DOHH2 (cell line): ENCODE results near the gene SEMA3D.

ENCODE experiments used
- EZH2phosphoT487 ChIP-seq: fragments of 200-600 bp; sonication (generic); IDR thresholded peaks from 2 replicates; pipeline ENCODE4 v1.6.1; 2017; ENCODE audit warnings: borderline replicate concordance, mild to moderate bottlenecking, antibody characterized with exemption, low read length, moderate library complexity, mixed read lengths
- TF ChIP-seq, protein P1 (sequence below): fragments of 200-600 bp; sonication (generic); IDR thresholded peaks from one replicate; pipeline ENCODE4 v1.5.1; 2014; ENCODE audit warnings: antibody characterized with exemption, mild to moderate bottlenecking, low read depth, low read length; ENCODE audit not compliant: poor library complexity, severe bottlenecking

DNA sequence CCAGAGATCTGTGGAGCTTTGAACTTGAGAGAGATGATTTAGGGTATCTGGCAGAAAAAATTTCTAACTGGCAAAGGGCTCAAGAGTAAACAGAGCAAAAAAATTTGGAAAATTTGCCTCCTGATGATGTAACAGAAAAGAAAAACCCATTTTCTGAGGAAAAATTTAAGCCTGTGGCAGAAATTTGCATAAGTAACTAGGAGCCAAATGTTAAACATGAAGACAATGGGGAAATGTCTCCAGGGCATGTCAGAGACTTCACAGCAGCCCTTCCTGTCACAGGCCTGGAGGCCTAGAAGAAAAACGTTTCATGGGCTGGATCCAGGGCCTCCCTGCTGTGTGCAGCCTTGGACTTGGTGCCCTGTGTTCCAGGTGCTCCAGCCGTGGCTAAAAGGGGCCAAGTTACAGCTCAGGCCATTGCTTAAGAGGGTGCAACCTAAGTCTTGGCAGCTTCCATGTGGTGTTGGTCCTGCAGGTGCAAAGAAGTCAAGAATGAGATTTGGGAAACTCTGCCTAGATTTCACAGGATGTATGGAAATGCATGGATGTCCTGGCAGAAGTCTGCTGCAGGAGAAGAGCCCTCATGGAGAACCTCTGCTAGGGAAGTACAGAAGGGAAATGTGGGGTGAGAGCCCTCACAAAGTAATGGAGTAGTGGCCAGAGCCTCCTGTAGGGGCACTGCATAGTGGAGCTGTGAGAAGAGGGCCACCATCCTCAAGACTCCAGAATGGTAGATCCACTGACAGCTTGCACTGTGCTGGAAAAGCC is 8.1 kb downstream of the SEMA3D start:
- TF ChIP-seq, protein P1, sequence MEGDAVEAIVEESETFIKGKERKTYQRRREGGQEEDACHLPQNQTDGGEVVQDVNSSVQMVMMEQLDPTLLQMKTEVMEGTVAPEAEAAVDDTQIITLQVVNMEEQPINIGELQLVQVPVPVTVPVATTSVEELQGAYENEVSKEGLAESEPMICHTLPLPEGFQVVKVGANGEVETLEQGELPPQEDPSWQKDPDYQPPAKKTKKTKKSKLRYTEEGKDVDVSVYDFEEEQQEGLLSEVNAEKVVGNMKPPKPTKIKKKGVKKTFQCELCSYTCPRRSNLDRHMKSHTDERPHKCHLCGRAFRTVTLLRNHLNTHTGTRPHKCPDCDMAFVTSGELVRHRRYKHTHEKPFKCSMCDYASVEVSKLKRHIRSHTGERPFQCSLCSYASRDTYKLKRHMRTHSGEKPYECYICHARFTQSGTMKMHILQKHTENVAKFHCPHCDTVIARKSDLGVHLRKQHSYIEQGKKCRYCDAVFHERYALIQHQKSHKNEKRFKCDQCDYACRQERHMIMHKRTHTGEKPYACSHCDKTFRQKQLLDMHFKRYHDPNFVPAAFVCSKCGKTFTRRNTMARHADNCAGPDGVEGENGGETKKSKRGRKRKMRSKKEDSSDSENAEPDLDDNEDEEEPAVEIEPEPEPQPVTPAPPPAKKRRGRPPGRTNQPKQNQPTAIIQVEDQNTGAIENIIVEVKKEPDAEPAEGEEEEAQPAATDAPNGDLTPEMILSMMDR = no peak
- no peak for TF ChIP-seq EZH2phosphoT487
